Medulla oblongata (tissue), 1 donor: ENCODE results near the gene SLC30A3.
A peak's percentile ranks its signal among the peaks of the same experiment; 100 is the strongest.
"Not testable (repeated sequence)": the region's sequence is repeated elsewhere in the genome, so short reads cannot be mapped to it uniquely, and the experiment has no call there.

Experiments used
- DNase-seq: peaks from one replicate; pipeline ENCODE4 v3.0.0-alpha.2; 2015; ENCODE audit errors: extremely low spot score

SLC30A3 gene

GRCh38 chr2:27262379-27263286, at the start of gene SLC30A3:
Gene SLC30A3 (minus strand): TSS chr2:27263047. CDS start chr2:27262906, 141 bp downstream.
- DNase-seq = no peak

DNA sequence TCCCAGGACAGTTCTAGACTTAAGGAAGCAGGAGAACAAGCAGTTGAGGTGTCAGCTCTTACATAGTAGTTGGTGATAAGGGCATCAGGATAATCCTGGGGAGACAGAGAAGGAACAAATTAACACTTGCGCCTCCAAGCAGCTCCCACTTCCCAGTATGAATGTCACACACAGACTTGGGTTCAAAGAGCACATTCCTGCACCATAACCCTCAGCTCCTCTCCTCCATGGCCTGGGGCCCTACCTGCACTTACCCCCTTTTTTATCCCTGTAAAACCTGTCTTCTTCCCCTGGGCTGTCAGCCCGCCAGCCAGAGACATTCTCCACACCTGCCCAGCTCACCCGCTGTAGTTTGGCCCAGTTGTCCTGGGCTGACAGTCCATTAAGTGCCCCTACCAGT, 49.3 kb upstream of the SLC30A3 start:
- DNase-seq = no peak

DNA sequence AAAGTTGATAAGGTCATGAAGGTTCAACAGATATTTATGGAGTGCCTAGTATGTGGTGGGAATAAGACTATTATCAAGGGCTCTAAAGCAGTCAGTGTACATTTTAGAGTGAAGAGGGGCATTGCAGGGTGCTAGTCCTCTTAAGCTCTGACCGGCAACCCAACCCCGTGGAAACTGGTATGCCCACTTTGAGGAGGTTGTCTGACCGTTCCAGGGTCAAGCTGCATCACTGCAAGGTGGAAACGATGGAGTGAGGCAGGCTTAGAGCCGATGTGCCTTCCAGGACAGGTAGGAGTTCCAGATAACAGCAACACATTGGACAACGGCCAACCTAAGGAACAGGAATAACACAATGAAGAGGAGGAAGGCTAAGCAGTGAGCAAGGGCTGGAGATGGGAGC, 46.8 kb upstream of the SLC30A3 start:
- no peak for DNase-seq

DNA sequence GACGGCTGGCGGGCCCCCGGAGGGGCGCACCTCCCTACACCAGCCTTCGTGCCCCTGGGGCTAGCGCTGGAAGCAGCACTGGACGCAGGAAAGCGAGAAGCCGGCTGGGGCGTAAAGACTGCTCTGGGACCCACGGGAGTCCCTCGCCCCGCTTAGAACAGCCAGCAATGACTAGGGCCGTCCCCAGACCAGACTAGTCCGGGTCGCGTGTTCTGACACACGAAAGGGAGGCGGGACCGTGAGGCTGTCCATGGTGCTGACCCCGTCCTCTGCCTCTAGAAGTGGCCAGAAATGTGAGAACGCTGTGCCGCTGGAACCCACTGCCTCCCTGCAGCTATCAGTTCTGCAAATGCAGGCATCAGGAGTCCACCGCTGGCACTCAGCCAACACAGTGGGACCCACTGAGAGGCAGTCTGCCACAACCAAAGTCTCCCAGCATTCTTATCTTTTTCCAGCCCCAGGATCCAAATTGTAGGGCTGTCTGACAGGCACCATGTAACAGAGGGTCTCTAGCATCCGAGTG, 45.6 kb upstream of the SLC30A3 start, which contains the start of gene UCN:
TSS of gene UCN (minus strand) at position 87 of the 523 bp plus-strand sequence. CDS start 550 bp downstream, outside the sequence.
- no peak for DNase-seq

DNA sequence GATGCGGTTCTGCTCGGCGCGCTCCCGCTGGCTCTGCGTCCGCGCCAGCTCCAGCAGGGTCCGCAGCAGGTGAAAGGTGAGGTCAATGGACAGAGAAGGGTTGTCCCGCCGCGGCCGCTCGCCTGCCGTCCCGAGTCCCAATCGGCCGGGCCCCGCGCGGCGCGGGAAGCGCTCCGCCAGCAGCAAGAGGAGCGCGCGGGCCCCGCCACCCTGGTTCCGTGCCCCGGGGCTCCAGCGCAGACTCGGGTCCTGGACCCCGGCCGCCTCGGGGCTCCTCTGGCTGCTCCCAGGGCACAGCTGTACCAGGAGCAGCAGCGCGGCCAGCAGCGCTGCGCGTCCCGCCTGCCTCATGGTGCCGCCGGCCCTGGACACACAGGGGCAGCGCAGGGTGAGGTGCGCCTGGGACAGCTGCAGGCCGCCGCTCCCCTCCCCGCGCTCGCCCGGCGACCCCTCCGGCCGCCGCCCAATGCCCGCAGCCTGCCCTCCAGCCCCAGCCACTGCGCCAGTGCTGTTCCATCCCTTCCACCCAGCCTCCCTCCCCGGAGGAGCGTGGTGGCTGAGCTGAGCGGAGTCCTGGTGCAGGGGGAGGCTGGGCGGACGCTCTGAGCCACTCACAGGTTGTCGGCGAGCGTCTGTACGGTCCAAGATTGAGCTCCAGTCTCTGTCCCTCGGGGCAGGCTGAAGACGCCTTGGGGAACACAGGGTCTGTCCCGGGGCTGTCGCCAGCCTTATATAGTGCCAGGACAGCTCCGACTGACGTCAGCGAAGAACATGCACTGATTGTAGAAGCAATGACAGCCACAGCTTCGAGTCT, 44.9 kb upstream of the SLC30A3 start:
- DNase-seq = no peak

DNA sequence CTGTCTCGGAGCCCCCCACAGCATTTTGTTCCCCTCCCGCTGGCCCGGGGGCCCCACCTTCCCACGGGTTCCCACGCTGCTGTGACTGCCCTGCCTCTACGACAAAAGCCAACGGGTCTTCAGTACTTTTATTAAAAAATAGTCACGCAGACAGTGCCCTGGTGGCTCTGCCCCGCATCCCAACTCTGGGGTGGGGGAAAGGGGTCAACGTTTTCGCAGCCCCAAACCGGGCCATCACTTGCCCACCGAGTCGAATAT, 44.4 kb upstream of the SLC30A3 start:
- DNase-seq = no peak

GRCh38 chr2:27306573-27307286, 43.9 kb upstream of the SLC30A3 start:
- no peak for DNase-seq

DNA sequence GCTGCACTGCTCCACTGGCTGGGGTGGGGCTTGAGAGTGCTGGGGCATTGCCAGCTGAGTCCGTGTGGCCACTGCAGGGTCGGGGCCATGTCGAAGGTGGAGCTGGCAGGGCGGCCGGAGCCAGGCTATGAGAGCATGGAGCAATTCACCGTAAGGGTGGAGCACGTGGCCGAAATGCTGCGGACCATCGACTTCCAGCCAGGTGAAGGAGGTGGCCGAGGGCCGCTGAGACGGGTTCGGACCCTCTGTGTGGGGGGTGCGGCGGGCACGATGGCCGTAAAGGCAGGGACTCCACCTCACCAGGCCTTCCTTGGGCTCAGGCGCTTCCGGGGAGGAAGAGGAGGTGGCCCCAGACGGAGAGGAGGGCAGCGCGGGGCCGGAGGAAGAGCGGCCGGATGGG, 43.3 kb upstream of the SLC30A3 start:
- DNase-seq = no peak

DNA sequence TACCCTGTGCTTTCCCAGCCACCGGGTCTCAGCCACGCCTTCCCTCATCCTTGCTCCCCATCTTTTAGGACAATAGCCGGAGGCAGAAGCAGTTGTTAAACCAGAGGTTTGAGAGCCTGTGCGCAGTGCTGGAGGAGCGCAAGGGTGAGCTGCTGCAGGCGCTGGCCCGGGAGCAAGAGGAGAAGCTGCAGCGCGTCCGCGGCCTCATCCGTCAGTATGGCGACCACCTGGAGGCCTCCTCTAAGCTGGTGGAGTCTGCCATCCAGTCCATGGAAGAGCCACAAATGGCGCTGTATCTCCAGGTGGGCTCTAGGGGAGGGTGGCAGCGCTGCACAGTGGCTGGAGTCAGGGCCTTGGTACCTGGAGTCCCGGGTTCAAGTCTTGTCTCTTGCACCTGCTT, 42.7 kb upstream of the SLC30A3 start:
- no peak for DNase-seq

GRCh38 chr2:27304488-27305240, 41.8 kb upstream of the SLC30A3 start:
- DNase-seq = no peak

- DNase-seq = peak; percentile 60
These were observed 40.5 kb upstream of the SLC30A3 start for GRCh38 chr2:27303093-27304025.

DNA sequence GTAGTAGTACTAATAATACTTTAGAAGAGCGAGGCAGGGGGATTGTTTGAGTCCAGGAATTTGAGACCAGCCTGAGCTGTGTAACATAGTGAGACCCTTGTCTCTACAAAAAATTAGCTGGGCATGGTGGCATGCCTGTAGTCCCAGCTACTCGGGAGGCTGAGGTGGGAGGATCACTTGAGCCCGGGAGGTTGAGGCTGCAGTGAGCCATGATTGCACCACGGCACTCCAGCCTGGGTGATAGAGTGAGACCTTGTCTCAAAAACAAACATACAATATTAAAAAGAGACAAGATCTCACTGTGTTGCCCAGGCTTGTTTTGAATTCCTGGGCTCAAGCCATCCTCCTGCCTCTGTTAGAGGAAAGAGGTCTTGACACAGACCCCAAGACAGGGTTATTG, 37.8 kb upstream of the SLC30A3 start:
- not testable (repeated sequence) for DNase-seq

- no peak for DNase-seq
These were observed 35.7 kb upstream of the SLC30A3 start for GRCh38 chr2:27298391-27299080.

DNA sequence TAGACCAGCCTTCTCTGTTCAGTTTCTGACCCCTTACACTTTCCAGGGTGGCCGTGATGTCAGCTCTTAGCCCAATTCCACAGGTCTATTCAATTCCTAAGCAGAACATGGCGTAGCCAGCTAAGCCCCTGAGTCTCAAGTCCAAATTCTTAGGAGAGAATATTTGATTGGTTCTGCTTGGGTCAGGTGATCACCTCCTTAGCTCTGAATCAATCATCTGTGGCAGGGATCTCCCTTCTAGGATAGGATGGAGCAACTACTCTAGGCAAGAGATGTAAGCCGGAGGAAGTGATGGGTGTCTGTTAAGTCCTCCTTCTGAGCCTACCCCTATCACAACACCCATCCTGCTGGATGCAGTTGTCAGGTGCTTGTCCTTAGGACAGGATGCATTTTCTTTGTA, 34.3 kb upstream of the SLC30A3 start:
- DNase-seq = no peak

DNA sequence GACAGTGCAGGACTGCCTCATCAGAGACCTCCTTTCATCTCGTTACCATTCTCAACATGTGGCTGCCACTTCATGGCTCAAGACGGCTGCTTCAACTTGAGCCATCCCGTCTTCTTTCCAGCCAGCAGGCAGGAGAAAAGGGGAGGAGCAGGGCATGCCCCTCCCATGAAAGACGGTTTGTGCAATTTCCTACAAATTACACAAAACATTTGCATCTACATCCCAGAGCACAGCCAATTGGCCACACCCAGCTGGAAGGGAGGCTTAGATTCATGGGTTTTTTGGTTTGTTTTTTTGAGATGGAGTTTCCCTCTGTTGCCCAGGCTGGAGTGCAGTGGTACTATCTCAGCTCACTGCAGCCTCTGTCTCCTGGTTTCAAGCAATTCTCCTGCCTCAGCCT, 33.6 kb upstream of the SLC30A3 start:
- DNase-seq = no peak

- DNase-seq = no peak
These were observed 32.1 kb upstream of the SLC30A3 start for GRCh38 chr2:27294928-27295327.

DNA sequence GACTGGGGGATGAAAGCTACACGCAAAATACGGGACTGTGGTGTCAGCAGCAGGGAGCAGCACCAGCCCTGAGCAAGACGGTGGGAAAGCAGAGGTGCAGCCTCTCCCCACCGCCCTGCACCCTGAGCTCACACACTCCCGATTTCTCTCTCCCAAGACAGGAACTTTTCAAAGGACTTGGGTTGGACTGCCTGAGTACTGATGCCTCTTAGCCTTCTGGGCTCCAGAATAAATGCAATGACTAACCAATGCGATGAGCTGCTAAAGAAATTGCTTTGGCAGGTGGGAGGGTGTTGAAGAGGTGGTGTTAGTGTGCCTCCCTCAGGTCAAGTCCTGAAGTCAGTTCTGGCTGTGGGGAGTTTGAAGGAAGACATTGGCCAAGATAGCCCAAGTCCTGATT, 29.0 kb upstream of the SLC30A3 start:
- DNase-seq = no peak

- DNase-seq = no peak
These were observed 27.7 kb upstream of the SLC30A3 start for GRCh38 chr2:27290549-27290948.

DNA sequence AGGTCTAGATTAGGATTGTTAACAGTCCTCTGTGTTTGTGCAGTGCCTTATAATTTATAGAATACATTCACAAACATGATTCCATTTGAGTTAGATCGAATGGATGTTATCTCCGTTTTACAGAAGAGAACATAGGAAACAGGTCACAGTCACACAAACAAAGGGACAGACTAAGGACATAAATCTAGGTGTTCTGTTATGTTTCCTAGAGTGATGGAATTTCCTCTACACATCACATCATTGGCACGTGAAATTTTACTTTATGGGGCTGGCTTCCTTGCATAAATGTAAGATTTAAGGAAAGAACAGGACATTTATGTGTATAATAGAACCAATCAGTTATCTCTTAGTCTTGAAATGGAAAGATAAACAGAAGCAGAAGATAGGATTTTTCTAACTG, 25.8 kb upstream of the SLC30A3 start:
- no peak for DNase-seq

DNA sequence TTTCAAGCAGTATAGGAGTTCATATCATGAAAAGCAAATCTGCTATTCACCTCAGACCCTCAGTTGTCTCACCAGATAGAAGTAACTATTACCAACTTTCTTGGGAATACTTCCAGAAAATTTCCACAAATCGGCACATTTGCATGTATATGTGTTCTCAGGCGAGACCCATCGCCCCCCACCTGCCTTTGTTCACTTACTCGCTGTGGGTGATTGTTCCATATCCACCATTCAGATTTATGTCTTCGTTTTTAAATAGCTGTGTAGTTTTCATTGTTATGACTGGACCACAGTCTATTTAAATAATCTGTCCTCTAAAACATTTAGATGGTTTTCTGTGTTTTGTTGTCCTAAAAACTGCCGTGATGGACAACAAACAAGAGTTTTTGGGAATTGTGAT, 22.6 kb upstream of the SLC30A3 start:
- no peak for DNase-seq
